K562 (cell line): Measurements from ENCODE around the gene IFNA6. TPM values are rescaled to one million over a fixed set of nuclear protein-coding genes. Genes with fewer than 3 reads are reported as not detected.

Experiments
- ATAC-seq: fragments of 200-7000 bp; cut with Tn5 transposase; 3 replicates; pipeline ENCODE4 v1.9.1; 2020; ENCODE audit warnings: moderate library complexity
- BruUV-seq: library from RNA; stranded (reverse); fragments of 400-500 nt; replicated peaks from 2 replicates; lab custom pipeline; 2021; lab: Mats Ljungman, UMichigan
- CTCF ChIA-PET: fragments of 300-600 bp; formaldehyde crosslinking; extraction: SDS; loops from one replicate; lab custom pipeline; 2021; ENCODE audit warnings: low intra/inter-chr PET ratio; lab: Yijun Ruan, JAX
- POLR2A ChIA-PET: fragments of 300-600, 350-650 bp; sonication (Branson Sonifier 250); formaldehyde crosslinking; extraction: SDS; loops from one replicate; lab custom pipeline; 2021; ENCODE audit warnings: antibody characterized with exemption, inconsistent platforms; lab: Yijun Ruan, JAX
- DNase-seq, 4 experiments: peaks; one replicate each; pipeline versions ENCODE4 v3.0.0 to v3.0.0-alpha.2; 2011 to 2018; ENCODE audit warnings: low spot score in 3 of 4, mixed read lengths in 3 of 4; ENCODE audit errors: extremely low read depth in 1 of 4
- FAIRE-seq: peaks from 2 replicates; lab custom pipeline; 2011; peaks lifted over from hg19 to GRCh38; lab: Jason Lieb, UNC
- H2AFZ ChIP-seq: 2 replicates; pipeline ENCODE4 v1.6.0; 2011; ENCODE audit warnings: low read depth, low read length, control low read depth, inconsistent platforms
- H3K27ac ChIP-seq: fragments of 200-600 bp; 3 replicates; pipeline ENCODE4 v1.8.0; 2011; ENCODE audit warnings: low read depth, mild to moderate bottlenecking, control low read depth, inconsistent platforms, low read length, moderate library complexity, mixed read lengths; ENCODE audit errors: extremely low read depth
- H3K27me3 ChIP-seq, 2 experiments: fragments of 300-600 bp in 1 of 2; 2 replicates in 1 of 2; 3 replicates in 1 of 2; pipeline versions ENCODE4 v1.6.0 to v1.8.0; 2011; ENCODE audit warnings: inconsistent platforms in 2 of 2, low read length in 2 of 2, mild to moderate bottlenecking in 1 of 2, mixed read lengths in 1 of 2, moderate library complexity in 1 of 2; ENCODE audit not compliant: control insufficient read depth in 2 of 2, insufficient read depth in 2 of 2
- H3K36me3 ChIP-seq: fragments of 300-600 bp; 3 replicates; pipeline ENCODE4 v1.8.0; 2011; ENCODE audit warnings: mild to moderate bottlenecking, low read length, inconsistent platforms; ENCODE audit not compliant: control insufficient read depth, insufficient read depth
- H3K4me1 ChIP-seq, 2 experiments: fragments of 200-600 bp in 1 of 2; replicated peaks in 1 of 2; 2 replicates in 1 of 2; 3 replicates in 1 of 2; pipeline versions ENCODE4 v1.5.1 to v1.8.0; 2011; ENCODE audit warnings: inconsistent platforms in 2 of 2, low read length in 2 of 2, mild to moderate bottlenecking in 1 of 2, mixed read lengths in 1 of 2, moderate library complexity in 1 of 2; ENCODE audit not compliant: control insufficient read depth in 2 of 2, insufficient read depth in 2 of 2
- H3K4me2 ChIP-seq: 2 replicates; pipeline ENCODE4 v1.6.1; 2011; ENCODE audit warnings: low read length, control low read depth, inconsistent platforms, mixed read lengths; ENCODE audit not compliant: insufficient read depth
- H3K4me3 ChIP-seq: fragments of 200-600 bp; sonication (generic), shearing (Covaris generic); 2 replicates; pipeline ENCODE4 v1.5.1; 2016; ENCODE audit warnings: control low read depth, inconsistent platforms
- H3K79me2 ChIP-seq: fragments of 200-600 bp; 3 replicates; pipeline ENCODE4 v1.8.0; 2011; ENCODE audit warnings: low read length, inconsistent platforms; ENCODE audit not compliant: control insufficient read depth, insufficient read depth
- H3K9ac ChIP-seq, 2 experiments: 2 replicates each; pipeline versions ENCODE4 v1.6.0 to v1.6.1; 2011; ENCODE audit warnings: low read depth in 2 of 2, low read length in 2 of 2, control low read depth in 1 of 2, inconsistent platforms in 1 of 2, mild to moderate bottlenecking in 1 of 2, mixed read lengths in 1 of 2; ENCODE audit not compliant: insufficient read depth in 1 of 2
- H3K9me1 ChIP-seq: one replicate; pipeline ENCODE4 v1.6.0; 2011; ENCODE audit warnings: inconsistent platforms, mild to moderate bottlenecking, low read length, moderate library complexity; ENCODE audit not compliant: control insufficient read depth, insufficient read depth
- H3K9me3 ChIP-seq: replicated peaks from 2 replicates; pipeline ENCODE4 v1.5.1; 2011; ENCODE audit warnings: low read depth, low read length, inconsistent platforms; ENCODE audit not compliant: control insufficient read depth, insufficient read depth
- H4K20me1 ChIP-seq: replicated peaks from 2 replicates; pipeline ENCODE4 v1.6.1; 2011; ENCODE audit warnings: low read length, inconsistent platforms, mixed read lengths; ENCODE audit not compliant: control insufficient read depth, insufficient read depth
- E2F8 ChIP-seq: fragments of 450-650 bp; IDR thresholded peaks from 2 replicates; pipeline ENCODE4 v1.7.1; 2018; ENCODE audit warnings: mild to moderate bottlenecking, low read depth; ENCODE audit not compliant: partially characterized antibody
- LCOR ChIP-seq: sonication (generic); formaldehyde crosslinking; IDR thresholded peaks from 2 replicates; pipeline ENCODE4 v1.8.0; 2022; ENCODE audit warnings: mild to moderate bottlenecking, missing genetic modification reagents
- MCM5 ChIP-seq: fragments of 450-650 bp; IDR thresholded peaks from 2 replicates; pipeline ENCODE4 v1.6.1; 2016; ENCODE audit warnings: low read depth
- RUNX1 ChIP-seq: sonication (generic); IDR thresholded peaks from 2 replicates; pipeline ENCODE4 v1.6.1; 2016; ENCODE audit warnings: antibody characterized with exemption, low read depth
- SMAD2 ChIP-seq: fragments of 150-350 bp; IDR thresholded peaks from 2 replicates; pipeline ENCODE4 v1.6.1; 2014; ENCODE audit warnings: low read depth, mild to moderate bottlenecking, low read length
- STAT6 ChIP-seq: sonication (generic); formaldehyde crosslinking; IDR thresholded peaks from 2 replicates; pipeline ENCODE4 v1.8.1; 2023; ENCODE audit warnings: mild to moderate bottlenecking, missing genetic modification reagents
- ZNF778 ChIP-seq: fragments of 450-650 bp; formaldehyde crosslinking; IDR thresholded peaks from 2 replicates; pipeline ENCODE4 v1.4.0; 2020; ENCODE audit warnings: mild to moderate bottlenecking, moderate library complexity
- in situ Hi-C: fragments of 300-500 bp; cut with MboI; formaldehyde crosslinking; loops from 4 replicates; pipeline ENCODE4 v1.15.0; 2018; ENCODE audit warnings: inconsistent platforms, mixed read lengths
- intact Hi-C: fragments of 100-400 bp; cut with micrococcal nuclease; formaldehyde crosslinking; loops from 2 replicates; pipeline ENCODE4 v1.14.2; 2022
- polyA plus RNA-seq, 8 experiments: library from polyadenylated mRNA; depleted of rRNA in 4 of 8; stranded (reverse) in 5 of 8; unstranded in 3 of 8; fragments of >200 nt; fragmentation: Nextera tagmentation in 2 of 8; fragmentation: Illumina TruSeq in 1 of 8; extraction: Ambion mirVana in 2 of 8; extraction: Trizol in 1 of 8; gene quantifications; 2 replicates each; pipeline versions ENCODE4 v1.2.1 to v1.2.3, GENCODE V29; 2011 to 2014; ENCODE audit warnings: inconsistent platforms in 1 of 8, missing spikeins in 1 of 8
- total RNA-seq, 7 experiments: library from RNA; depleted of rRNA in 6 of 7; stranded (reverse); fragments of >200 nt in 6 of 7; fragmentation: Illumina TruSeq in 2 of 7; extraction: Trizol in 2 of 7; gene quantifications; 2 replicates each; pipeline versions ENCODE4 v1.2.1 to v1.2.3, GENCODE V29; 2011 to 2021; ENCODE audit warnings: low replicate concordance in 1 of 7

Gene IFNA6
- total and polyA plus RNA-seq, 9 of the 15 experiments (the other 6 are each of a cell fraction or from before 2014, with no cell fraction given) = not detected

GRCh38 chr9:21340735-21341134 is 10.0 kb downstream of the IFNA6 start (continued):
- TF ChIP-seq STAT6 (CRISPR knock-in tag) (no peak), ZNF778 (CRISPR knock-in tag) (no peak)

GRCh38 chr9:21336457-21336856 is 14.2 kb downstream of the IFNA6 start:
- no peaks in the 10 kb centered on the region for H3K36me3 ChIP-seq
- in situ Hi-C loops (no loop called here), intact Hi-C loops (no loop called here)
- no peaks in the 10 kb centered on the region for H3K79me2 ChIP-seq
- H4K20me1 ChIP-seq = no peaks in the 10 kb centered on the region
- H3K9me3 ChIP-seq = no peaks in the 10 kb centered on the region
- H3K4me1 ChIP-seq = no peaks in the 10 kb centered on the region
- CTCF ChIA-PET = no interaction called here
- no peak overlapping the region for H3K9ac ChIP-seq
- TF ChIP-seq RUNX1 (no peak), MCM5 (no peak), E2F8 (no peak), SMAD2 (no peak), LCOR (no peak)
- ATAC-seq (no peak), FAIRE-seq (no peak), DNase-seq (no peak)
- H3K27ac ChIP-seq = no peak overlapping the region
- H3K4me3 ChIP-seq = no peak overlapping the region
- POLR2A ChIA-PET = no interaction called here
- no peak overlapping the region for H2AFZ ChIP-seq
- no peak overlapping the region for H3K4me2 ChIP-seq
- BruUV-seq = no TSS peak
- H3K9me1 ChIP-seq = no peaks in the 10 kb centered on the region
- H3K27me3 ChIP-seq = no peaks in the 10 kb centered on the region
